CD4-positive, alpha-beta T cell treated with Interleukin-6 for 4 hours (primary cell): ENCODE data around the gene HABP4.

Experiments used
- DNase-seq: peaks from one replicate; pipeline ENCODE4 v3.0.0-alpha.2; 2020; ENCODE audit warnings: mixed read lengths

HABP4 gene, protein sequence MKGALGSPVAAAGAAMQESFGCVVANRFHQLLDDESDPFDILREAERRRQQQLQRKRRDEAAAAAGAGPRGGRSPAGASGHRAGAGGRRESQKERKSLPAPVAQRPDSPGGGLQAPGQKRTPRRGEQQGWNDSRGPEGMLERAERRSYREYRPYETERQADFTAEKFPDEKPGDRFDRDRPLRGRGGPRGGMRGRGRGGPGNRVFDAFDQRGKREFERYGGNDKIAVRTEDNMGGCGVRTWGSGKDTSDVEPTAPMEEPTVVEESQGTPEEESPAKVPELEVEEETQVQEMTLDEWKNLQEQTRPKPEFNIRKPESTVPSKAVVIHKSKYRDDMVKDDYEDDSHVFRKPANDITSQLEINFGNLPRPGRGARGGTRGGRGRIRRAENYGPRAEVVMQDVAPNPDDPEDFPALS

DNA sequence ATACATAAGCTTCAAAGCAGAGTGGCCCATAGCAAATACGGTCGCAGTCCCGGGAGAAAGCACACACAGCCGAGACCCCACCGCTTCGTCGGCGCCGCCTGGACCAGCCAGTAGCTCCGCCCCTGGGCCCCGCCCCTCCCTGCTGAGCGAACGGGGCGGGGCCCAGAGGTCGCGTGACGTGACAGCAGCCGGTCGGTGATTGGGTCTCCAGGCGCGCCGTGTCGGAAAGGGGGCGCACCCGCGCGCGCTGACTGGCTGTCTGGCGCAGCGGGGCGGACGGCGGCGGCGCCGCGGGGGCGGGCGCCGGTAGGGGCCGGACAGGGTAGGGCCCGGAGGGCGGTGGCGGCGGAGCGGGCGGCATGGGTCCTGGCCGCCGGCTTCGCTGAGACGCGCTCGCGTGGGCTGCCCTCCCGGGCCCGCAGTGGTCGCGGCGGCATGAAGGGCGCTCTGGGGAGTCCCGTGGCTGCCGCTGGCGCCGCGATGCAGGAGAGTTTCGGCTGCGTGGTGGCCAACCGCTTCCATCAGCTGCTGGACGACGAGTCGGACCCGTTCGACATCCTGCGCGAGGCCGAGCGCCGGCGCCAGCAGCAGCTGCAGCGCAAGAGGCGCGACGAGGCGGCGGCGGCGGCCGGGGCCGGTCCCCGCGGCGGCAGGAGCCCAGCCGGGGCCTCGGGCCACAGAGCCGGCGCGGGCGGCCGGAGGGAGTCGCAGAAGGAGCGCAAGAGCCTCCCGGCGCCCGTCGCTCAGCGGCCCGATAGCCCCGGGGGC is at the start of gene HABP4:
Gene HABP4, plus strand, starts transcription at position 325 of the 768 bp plus-strand sequence. Its CDS starts 111 bp downstream, at position 436.
- DNase-seq, result peak; percentile 98

DNA sequence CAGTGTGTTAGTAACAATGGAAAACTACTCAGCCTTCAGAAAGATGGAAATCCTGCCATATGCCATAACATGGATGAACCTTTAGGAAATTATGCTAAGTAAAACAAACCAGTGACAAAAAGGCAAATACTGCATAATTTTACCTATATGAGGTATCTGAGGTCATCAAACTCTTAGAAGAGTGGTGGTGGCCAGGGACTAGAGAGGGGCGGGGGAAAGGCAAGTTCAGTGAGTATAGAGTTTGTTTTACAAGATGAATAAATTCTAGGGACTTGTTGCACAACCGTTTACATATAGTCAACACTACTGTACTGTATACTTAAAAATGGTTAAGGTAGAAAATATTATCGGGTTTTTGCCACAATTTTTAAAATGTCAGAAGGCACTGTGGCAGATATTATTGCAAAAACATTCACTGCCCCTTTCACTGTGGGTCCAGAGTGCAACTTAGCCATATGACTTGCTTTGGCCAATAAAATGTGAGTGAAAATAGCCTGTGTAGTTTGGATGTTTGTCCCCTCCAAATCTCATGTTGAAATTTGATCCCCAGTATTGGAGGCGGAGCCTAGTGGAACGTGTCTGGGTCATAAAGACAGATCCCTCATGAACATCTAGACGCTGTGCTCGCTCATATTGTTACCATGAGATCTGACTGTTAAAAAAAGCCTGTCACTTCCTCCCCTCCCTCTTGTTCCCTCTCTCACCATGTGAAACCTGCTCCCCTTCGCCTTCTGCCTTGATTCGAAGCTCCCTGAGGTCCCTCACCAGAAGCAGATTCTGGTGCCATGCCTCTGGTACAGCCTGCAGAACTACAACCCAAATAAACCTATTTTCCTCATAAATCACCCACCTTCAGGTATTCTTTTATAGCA is 41.3 kb upstream of the HABP4 start:
- DNase-seq, result no peak

DNA sequence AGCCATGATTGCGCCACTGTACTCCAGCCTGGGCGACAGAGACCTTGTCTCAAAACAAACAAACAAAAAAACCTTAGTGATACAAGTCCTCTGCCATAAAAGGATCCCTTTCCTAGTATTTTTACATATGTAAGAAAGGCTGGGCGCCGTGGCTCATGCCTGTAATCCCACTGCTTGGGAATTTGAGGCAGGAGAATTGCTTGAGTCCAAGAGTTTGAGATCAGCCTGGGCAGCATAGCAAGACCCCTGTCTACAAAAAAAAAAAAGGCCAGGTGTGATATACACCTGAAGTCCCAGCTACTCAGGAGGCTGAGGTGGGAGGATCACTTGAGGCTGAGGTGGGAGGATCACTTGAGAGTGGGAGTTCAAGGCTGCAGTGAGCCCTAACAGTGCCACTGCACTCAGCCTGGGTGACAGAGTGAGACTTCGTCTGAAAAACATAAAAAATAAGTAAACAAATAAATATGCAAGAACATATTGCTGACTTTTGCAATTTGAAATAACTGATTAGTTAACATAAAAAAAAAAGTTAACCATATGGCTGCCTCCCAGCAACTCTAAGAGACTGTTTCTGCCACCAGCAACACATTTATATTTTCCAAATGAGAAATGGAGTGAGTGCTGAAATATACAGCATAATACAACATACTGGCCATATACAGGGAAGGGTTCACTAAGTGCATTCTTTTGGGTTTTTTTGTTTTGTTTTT is 38.7 kb upstream of the HABP4 start:
- DNase-seq, result no peak

DNA sequence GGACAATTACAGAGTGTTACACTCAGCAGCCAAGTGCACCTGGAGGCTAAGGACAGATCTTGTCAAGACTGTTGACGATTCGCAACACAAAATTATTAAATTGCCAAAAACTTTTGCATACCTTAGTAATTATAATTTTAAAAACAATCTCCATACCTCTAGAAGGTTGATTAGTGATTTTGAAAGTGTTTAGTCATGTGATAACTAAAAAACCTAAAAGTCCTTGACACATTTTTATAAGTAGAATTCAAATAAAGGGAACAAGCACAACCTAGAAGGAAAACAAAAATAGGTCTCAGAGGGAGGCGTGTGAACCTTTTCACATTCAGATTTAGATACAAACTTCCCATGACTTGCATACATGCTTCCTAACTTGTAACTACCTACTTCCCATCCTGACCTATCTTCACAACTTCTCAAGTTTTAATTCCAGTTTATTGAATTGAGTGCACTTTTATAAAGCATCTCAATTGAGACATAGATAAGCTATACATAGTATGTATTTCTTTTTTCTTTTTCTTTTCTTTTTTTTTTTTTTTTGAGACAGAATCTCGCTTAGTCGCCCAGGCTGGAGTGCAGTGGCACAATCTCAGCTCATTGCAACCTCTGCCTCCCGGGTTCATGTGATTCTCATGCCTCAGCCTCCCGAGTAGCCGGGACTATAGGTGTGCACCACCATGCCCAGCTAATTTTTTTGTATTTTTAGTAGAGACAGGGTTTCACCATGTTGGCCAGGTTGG is 37.6 kb upstream of the HABP4 start:
- no peak for DNase-seq

DNA sequence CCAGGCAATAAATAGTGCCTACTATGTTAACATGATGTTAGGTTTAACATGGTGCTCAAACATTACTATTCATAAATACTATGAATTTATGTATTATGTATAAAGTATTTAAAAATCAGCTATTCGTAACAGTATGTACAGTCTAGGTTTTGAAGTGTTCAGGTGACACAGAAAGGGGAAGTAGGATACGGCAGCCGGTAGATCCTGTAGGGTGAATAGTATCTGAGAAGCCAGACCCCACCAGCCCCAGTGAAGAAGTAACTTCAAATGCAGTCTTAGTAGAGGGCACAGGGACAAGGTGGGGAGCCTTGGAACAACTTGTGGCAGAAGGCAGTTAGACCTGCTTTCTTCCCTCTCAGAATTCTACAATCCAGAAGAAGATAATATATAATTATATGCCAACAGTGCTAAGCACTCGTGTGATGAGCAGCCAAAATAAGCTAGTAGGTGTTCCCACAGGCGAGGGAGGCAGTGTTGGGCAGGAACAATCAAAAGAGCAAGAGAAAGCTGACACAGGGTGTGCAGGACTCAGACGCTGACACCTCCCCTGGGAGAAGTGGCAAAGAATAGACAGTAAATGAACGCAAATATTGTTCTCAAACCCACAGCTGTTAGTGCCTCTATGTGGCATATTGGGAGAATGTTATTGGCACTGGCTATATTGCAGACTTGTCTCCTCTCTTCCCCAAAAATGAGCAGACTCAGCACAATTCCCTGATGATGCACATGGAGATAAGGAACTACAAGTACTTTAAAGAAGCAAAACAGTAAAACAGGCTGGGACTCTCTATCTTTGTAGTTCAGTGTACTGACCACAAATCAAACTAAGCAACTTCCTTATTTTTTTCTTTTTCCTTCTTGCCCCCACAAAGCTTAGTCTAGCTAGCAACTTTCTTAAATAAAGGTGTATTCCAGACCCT is 36.4 kb upstream of the HABP4 start:
- peak; percentile 44 for DNase-seq

DNA sequence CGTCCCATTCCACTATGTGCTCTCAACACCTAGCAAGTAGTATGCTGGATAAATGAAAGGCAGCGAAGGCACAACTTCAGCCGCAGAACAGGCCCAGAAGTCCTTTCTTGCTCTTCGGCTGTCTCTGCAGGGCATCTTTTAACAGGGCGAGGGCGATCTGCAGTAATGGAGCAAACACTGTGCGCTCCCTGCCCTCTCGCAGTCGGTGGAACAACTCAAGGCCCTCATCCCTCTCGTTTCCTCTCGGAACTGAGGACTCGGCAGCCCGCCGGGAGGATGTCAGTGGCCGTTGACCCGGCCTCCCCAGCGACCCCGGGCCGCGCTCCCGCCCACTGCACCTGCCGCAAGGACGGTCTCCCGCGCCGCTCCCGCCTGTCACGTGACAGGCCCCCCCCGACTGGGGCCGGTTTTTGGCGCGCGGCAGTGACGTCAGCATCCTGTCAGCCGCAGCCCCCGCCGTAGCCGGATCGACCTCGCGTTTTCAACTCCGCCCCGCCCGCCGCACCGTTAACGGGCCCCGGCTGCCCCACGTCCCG is 32.9 kb upstream of the HABP4 start:
- peak; percentile 94 for DNase-seq

DNA sequence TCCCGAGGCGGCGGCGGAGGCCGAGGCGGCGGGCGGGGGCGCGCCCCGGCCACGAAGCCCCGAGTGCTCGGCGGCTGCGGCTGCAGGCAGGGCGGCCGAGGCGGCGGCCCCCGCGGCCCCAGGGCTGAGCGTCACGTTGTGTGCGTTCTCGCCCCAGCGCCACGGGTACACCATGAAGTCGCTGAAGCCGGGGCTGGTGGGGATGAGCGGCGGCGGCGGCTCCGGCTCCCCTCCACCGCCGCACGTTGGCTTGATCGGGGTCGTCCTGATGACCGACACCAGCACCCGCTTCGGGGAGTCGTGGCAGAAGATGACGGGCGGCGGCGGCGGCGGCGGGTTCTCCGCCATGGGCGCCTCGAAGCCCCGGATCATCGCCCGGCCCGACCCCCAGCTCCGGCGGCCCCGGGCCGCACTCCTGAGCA is 32.3 kb upstream of the HABP4 start:
- no peak for DNase-seq

DNA sequence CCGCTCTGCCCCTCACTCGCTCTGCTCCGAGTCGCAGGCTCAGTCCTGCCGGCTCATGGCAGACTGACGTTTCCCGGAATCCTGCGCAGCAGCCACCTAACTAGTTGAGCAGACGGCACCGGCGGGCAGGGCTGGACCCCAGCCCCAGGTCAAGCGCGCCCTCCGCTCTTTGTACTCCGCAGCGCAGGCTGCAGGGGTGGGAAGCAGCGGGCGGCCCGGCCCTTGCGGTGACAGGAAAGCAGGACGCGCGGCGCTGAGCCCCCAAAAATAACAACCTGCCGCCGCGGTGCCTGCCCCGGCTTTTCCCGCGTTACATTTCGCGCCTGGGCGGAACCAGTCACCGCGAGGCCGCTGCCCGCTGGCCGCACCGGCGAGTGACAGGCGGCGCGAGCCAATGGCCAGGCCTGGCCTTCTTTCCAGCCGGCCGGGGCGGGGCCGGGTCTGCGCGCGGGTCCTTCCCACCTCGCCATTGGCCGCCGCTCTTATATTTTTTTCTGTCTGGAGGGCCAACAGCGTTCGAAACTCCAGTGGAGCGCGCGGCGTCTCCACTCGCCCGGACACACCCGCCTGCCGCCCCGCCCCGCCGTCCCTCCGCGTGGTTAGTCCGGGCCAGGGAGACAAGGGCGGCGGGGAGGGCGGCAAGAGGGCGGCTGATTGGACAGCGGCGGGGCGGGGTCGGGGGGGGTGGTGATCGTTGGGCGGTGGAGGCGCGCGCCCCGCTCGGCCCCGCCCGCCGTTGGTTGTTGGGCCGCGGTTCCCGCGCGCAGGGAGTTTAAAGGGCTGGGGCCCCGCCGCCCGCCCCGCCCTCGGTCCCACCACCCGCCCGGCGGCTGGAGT is 31.7 kb upstream of the HABP4 start, which contains the start of gene ZNF367:
Gene ZNF367, minus strand, starts transcription at position 288 of the 837 bp plus-strand sequence. CDS start 338 bp downstream, outside the sequence.
- peak; percentile 96 for DNase-seq

DNA sequence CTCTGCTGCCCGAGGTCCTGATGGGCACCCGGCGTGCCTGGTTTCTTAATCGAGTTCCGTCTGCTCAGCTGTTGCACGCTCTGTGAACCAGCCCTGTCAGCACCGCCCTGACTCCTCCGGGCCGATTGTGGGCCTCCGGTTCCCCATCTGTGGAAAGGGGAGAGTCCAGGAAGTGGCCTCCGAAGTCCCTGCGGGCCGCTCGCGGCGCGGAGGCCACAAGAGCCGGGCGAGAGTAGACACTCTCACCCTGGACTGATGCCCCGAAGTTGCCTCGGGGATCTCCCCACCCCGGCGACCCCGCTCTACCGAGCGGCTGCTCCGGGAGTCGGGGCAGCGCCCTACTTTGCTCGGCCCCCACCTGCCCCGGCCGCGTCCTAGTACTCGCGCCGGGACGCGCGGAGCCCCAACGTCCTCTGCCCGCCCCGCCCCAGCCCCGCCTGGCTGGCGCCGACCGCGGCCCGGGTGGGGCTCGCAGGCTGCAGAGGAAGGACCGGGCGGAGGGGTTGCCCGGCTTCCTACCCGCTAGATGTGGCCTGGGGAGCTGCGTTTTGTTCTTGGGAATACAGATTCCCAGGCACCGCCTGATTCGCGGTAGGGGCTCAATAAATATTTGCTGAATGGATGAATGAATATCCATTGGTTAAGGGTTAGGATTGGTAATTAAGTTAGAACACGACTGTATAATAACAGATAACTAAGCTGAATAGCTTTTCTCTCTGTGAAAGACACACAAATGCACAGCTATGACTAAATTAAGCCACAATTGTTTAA is 30.9 kb upstream of the HABP4 start:
- peak; percentile 61 for DNase-seq

DNA sequence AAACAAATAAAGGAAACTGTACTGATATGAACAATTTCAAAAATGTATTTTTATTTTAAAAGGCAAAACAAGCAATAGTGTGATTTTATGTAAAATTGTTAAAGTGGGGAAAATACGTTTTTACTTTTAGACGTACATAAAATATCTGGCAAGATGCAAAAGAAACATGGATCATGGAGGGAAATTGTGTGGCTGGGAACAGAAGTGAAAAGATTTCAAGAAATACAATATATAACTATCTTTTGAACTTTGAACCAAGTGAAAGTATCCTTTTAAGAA is 30.3 kb upstream of the HABP4 start:
- DNase-seq, result no peak

DNA sequence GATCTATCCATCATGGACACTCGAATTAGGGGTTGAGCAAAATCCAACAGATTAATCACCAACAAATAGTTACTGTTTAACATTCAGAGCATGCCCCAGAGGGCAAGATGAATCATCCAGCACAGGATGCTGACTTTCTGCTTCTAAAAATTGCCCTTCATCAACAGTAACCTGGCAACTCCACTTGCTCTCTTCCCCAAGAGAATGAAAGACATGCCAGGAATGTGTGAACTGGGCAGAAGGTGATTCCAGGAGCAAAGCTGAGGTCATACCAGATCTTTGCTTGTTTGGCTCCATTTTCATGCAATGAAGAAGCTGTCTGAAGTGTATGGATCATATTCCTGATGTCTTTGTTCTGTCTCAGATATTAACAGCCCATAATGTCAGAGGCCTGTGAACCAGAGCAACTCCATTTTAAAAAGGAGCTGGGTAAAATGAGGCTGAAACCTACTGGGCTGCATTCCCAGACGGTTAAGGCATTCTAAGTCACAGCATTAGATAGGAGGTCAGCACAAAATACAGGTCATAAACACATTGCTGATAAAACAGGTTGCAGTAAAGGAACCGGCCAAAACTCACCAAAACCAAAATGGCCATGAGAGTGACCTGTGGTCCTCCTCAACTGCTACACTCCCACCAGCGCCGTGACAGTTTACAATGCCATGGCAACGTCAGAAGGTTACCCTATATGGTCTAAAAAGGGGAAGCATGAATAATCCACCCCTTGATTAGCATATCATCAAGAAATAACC is 29.3 kb upstream of the HABP4 start:
- DNase-seq, result peak; percentile 40

DNA sequence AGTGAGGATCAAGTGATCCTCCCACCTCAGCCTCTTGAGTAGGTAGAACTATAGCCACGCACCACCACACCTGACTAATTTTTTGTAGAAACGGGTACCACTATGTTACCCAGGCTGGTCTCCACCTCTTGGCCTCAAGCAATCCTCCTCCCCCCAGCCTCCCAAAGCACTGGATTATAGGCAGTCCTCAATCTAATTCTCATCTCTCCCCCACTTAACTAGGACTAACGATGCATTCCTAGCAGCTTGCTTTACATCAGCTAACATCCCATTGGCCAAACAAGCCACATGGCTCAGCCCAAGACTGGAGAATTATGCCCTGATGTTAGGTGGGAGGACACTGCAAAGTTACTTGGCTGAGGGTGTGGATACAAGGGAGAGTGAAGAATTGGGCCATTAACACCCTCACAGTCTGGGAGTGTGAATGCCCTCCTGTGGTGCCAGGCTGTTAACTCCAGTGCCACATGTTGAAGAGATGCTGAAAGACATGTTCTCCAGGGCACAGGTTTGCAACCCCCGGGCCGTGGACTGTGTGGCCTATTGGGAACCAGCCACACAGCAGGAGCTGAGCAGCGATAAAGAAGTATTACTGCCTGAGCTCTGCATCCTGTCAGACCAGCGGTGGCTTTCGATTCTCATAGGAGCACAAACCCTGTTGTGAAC is 26.5 kb upstream of the HABP4 start:
- DNase-seq, result no peak

DNA sequence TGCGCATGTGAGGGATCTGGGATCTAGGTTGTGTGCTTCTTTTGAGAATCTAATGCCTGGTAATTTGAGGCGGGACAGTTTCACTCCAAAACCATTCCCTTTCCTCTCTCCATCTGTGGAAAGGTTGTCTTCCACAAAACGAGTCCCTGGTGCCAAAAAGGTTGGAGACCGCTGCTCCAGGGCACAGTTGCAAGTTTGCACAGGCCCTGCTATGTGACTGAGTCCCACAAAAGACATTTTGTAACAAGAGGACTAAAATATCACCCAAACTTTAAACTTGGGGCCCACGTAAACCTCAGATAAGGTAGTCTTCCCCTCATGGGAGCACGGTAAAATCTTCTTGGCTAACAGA is 26.0 kb upstream of the HABP4 start:
- no peak for DNase-seq

DNA sequence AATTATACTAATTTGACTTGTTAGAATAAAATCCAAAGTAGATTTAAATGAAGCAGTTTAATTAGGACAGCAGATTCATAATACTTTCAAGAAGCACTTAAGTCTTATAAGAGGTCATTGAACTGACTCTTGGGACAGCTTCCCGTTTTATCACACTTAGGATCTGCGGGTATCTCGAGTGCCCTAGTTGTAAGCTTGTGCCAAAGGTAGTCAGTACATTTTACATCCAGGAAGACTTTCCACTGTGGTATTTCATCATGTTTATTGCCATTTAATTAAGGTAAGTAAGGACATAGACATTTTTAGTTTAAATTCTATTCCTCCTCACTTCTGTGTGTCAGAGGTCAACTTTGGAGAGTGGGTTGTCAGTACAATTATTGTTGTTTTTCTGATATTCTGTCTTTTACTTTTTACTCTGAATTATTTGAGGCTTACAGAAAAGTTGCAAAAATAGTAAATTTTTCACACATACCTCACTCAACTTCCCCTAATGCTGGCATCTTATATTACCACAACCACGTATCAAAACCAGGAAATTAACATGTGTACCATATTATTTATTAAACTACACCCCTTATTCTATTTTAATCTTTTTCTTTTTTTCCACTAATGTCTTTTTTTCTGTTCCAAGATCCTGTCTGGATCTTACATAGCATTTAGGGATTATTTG is 24.3 kb upstream of the HABP4 start:
- no peak for DNase-seq

DNA sequence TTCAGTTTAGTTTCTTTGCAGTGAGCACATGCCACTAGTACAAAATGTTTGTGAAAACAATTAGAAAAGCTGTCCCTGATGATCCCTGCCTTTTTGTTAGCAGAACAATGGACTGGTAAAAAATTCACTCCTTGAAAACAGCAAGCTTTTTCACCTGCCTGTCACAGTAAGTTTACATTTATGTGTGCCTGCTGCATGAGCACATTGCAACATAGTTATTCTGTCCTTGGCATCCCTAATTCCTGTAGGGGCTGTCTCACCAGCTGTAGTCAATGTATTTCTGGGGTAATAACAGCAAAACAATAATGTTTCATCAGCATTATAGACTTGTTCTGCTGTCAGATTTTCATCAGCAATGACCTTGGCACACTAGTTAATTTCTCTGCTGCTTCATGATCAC is 20.2 kb upstream of the HABP4 start:
- DNase-seq, result no peak

DNA sequence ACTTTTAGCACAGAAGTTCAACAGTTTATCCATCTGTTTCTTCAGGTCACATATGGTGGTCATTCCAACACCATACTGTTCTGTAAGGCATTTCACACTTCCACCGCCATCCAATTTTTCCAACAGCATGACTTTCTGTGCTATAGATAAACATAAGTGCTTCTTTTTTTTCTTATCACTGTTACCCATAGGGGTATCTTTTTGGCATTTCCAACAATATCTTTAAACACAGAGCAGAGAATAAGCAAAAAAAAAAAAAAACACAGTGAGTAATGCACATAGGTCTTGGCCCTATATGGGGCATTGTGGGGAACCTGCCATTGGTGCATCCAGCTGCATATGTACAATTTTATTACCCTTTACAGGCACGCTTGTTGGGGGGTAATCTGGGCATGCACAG is 19.6 kb upstream of the HABP4 start:
- DNase-seq, result no peak

DNA sequence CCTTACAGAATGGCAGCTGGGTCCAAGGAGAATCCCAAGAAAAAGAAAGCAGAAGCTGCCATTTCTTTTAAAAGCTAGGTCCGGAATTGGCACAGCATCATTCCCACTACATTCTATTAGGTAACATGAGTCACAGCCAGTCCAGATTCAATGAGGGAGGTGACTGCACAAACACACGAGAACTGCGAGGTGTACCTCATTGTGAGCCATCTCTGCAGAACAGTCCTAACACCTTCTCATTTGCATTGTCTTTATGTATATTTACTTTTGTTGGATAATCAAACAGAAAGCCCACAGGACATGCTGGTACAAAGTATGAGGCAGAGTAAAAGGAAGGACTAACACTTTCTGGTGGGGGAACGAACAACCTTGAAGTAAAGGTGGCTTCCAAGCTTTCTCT is 14.6 kb upstream of the HABP4 start:
- no peak for DNase-seq
